Endometrial microvascular endothelial cells (primary cell): ENCODE data around the gene CTNNA1. TPM values are rescaled to one million over a fixed set of nuclear protein-coding genes. Genes with fewer than 3 reads are reported as not detected.

Experiments used
- in situ Hi-C: cut with HindIII; loops from 2 replicates; pipeline ENCODE4 v1.10.0; 2017; ENCODE audit warnings: low sequenced_read_pairs, low pct_unique_long_range_greater_than_20kb; ENCODE audit errors: inconsistent ontology term
- total RNA-seq: library from RNA; depleted of rRNA; stranded (reverse); fragments of >200 nt; gene quantifications from one replicate; pipeline ENCODE4 v1.2.3, GENCODE V29; 2015; ENCODE audit errors: inconsistent ontology term

Gene CTNNA1
- total RNA-seq, 1 donor from 2014 or later: 386 TPM

GRCh38 chr5:138934971-138935370, 181.7 kb downstream of the CTNNA1 start:
- in situ Hi-C loops: no loop called here

- in situ Hi-C loops: no loop called here
Observed at GRCh38 chr5:138935466-138935865, 182.2 kb downstream of the CTNNA1 start.

GRCh38 chr5:138936225-138936967, 183.2 kb downstream of the CTNNA1 start:
- in situ Hi-C loops: no loop called here

GRCh38 chr5:138936968-138937345, 183.7 kb downstream of the CTNNA1 start:
- in situ Hi-C loops: no loop called here

GRCh38 chr5:138937392-138938387, 184.5 kb downstream of the CTNNA1 start:
- in situ Hi-C loops: no loop called here

GRCh38 chr5:138938526-138938925, 185.3 kb downstream of the CTNNA1 start:
- in situ Hi-C loops: no loop called here

GRCh38 chr5:138942066-138942465, 188.8 kb downstream of the CTNNA1 start:
- in situ Hi-C loops: no loop called here

GRCh38 chr5:138942861-138943260, 189.6 kb downstream of the CTNNA1 start:
- in situ Hi-C loops: no loop called here

GRCh38 chr5:138943599-138944173, 190.5 kb downstream of the CTNNA1 start:
- in situ Hi-C loops: no loop called here

- in situ Hi-C loops: no loop called here
Observed at GRCh38 chr5:138944527-138945322, 191.5 kb downstream of the CTNNA1 start.

GRCh38 chr5:138945421-138946240, 192.4 kb downstream of the CTNNA1 start:
- in situ Hi-C loops: no loop called here

GRCh38 chr5:138946241-138946623, 193.0 kb downstream of the CTNNA1 start:
- in situ Hi-C loops: no loop called here

GRCh38 chr5:138946831-138947560, 193.8 kb downstream of the CTNNA1 start:
- in situ Hi-C loops: no loop called here

- in situ Hi-C loops: no loop called here
Observed at GRCh38 chr5:138947780-138948179, 194.6 kb downstream of the CTNNA1 start.

GRCh38 chr5:138948471-138949222, 195.4 kb downstream of the CTNNA1 start:
- in situ Hi-C loops: no loop called here

- in situ Hi-C loops: no loop called here
Observed at GRCh38 chr5:138949223-138949574, 196.0 kb downstream of the CTNNA1 start.

GRCh38 chr5:138949988-138950387, 196.8 kb downstream of the CTNNA1 start:
- in situ Hi-C loops: no loop called here
